ENCODE data around the gene SH3BP4. TPM values are rescaled to one million over a fixed set of nuclear protein-coding genes. Genes with fewer than 3 reads are reported as not detected.

The SH3BP4 gene
- total and polyA plus RNA-seq, 2 of the 13 experiments (the other 11 are each of a cell fraction or from before 2014, with no cell fraction given): 34.6 to 99.1 TPM

GRCh38 chr2:234964631-234965461 is 13.0 kb downstream of the SH3BP4 start:
- H3K4me3 ChIP-seq (replicated peaks in 1 of 3; ENCODE audit: insufficient read depth in 1 of 3, low read depth in 2 of 3, low read length in 3 of 3): no peak overlapping the region
- peak overlapping the region; percentile 6; the same call in 1 of the 2 replicates for H3K4me2 ChIP-seq (ENCODE audit: low read depth, low read length)
- DNase-seq (ENCODE audit: low spot score): no peak
- POLR2A ChIA-PET: interaction anchor here (1.0 to 1.2 kb wide), 2 partner anchors 10 to 13 kb away, joined by 3 to 7 read pairs; no protein-coding TSS in a partner anchor
- H3K9me3 ChIP-seq (ENCODE audit: low read length): no peaks in the 10 kb centered on the region
- TSS peak; percentile 2 for BruUV-seq (replicated peaks)
- in situ Hi-C loops (cut with HindIII; ENCODE audit: extremely low pct_ligation_motif_present, low pct_unique_long_range_greater_than_20kb) (no loop called here), intact Hi-C loops (cut with micrococcal nuclease; ENCODE audit: unreplicated experiment) (no loop called here)
- no peak overlapping the region for H2AFZ ChIP-seq (ENCODE audit: low read length)
- peaks cover 6 to 41% of the 10 kb centered on the region in 2 experiments; a peak in 4 of 5 replicates for H3K36me3 ChIP-seq (replicated peaks in 1 of 2; ENCODE audit: control insufficient read depth in 1 of 2, insufficient read depth in 2 of 2, low read length in 2 of 2)
- 70% methylated on average over 18 of the region's 18 CpGs for WGBS (ENCODE audit: low lambda C conversion rate)
- CTCF ChIA-PET (ENCODE audit: low intra/inter-chr PET ratio, low total read pairs): no interaction called here
- no peak overlapping the region for H3K27ac ChIP-seq (ENCODE audit: extremely low read length, insufficient read depth, low read length)
- peaks cover 97% of the 10 kb centered on the region for H4K20me1 ChIP-seq (ENCODE audit: insufficient read depth, low read length)
- H3K79me2 ChIP-seq (ENCODE audit: insufficient read depth, low read length): peaks cover 100% of the 10 kb centered on the region
- peak; percentile 80 for ATAC-seq
- peak; percentile 42 for FAIRE-seq
- no peaks in the 10 kb centered on the region for H3K27me3 ChIP-seq (ENCODE audit: control insufficient read depth in 1 of 2, insufficient read depth in 2 of 2, low read length in 2 of 2)
- no peak overlapping the region for H3K9ac ChIP-seq (ENCODE audit: insufficient read depth, low read depth, low read length)
- peaks cover 69% of the 10 kb centered on the region for H3K4me1 ChIP-seq (ENCODE audit: insufficient read depth, low read length)
- TF ChIP-seq SMARCC2 (IDR thresholded peaks at IDR 0.05): no peak
- TF ChIP-seq STAG1 (CRISPR knock-in tag; IDR thresholded peaks at IDR 0.05): 0 out of 2 replicates have a peak, but pooled peaks have one; percentile 16
- peak; percentile 24; the same call in 1 of the 2 replicates for TF ChIP-seq NCOA2 (CRISPR knock-in tag; IDR thresholded peaks at IDR 0.05)
- no peak for TF ChIP-seq ZNF12 (CRISPR knock-in tag; IDR thresholded peaks at IDR 0.05)
- 0 out of 2 replicates have a peak, but pooled peaks have one; percentile 29 for TF ChIP-seq TGIF2 (CRISPR knock-in tag; IDR thresholded peaks at IDR 0.05)
- no peak for TF ChIP-seq CAMTA2 (CRISPR knock-in tag; IDR thresholded peaks at IDR 0.05; ENCODE audit: borderline replicate concordance)
- TF ChIP-seq ZHX2 (IDR thresholded peaks at IDR 0.05; ENCODE audit: low read depth): no peak
- TF ChIP-seq ZHX2 (CRISPR knock-in tag; IDR thresholded peaks at IDR 0.05; ENCODE audit: borderline replicate concordance): no peak
- TF ChIP-seq RARA (CRISPR knock-in tag; IDR thresholded peaks at IDR 0.05): peak; percentile 50; the same call in 1 of the 2 replicates
- TF ChIP-seq KMT2A (CRISPR knock-in tag; IDR thresholded peaks at IDR 0.05): no peak
- TF ChIP-seq ZNF331 (CRISPR knock-in tag; IDR thresholded peaks at IDR 0.05): 0 out of 2 replicates have a peak, but pooled peaks have one; percentile 32
- no peak for TF ChIP-seq MNT (IDR thresholded peaks at IDR 0.05)
- no peak for TF ChIP-seq TSC22D2 (CRISPR knock-in tag; IDR thresholded peaks at IDR 0.05; ENCODE audit: borderline replicate concordance)
- no peak for TF ChIP-seq ZNF574 (CRISPR knock-in tag; IDR thresholded peaks at IDR 0.05)

All from HepG2 (cell line).